ENCODE results near the gene C2orf74. TPM values are rescaled to one million over a fixed set of nuclear protein-coding genes. Genes with fewer than 3 reads are reported as not detected.
"Not testable (repeated sequence)": the region's sequence is repeated elsewhere in the genome, so short reads cannot be mapped to it uniquely, and the experiment has no call there.

The C2orf74 gene
- total and polyA plus RNA-seq, 4 donors, result 4.8 to 69.0 (median 19.1) TPM

DNA sequence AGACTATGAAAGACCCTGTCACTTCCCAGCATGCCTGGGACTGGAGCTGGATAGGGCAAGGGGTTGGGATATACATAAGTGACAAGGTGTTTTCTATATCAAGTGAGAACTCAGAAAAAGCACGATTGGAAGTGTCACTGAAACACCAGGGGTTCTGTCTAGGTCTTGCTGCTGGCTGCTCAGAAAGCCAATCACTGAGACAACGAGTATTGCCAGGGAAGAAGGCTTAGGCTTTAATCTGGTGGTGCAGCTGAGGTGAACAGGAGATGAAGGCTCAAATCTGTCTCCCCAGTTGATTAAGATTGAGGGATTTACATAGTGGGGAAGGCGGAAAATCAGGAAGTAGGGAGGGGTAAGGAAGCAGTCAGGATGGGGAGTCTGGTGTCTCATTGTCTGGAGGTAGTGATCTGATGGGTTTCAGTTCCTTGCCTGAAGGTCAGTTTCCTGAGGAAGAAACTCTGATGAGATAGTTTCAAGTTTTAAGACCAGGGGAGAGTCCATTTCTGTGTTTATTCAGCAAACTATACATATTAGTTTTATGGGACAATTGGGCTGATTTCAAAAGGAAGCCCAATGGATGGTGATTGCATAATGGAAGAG lies 3.5 kb upstream of the C2orf74 start:
- intact Hi-C loops (cut with DNase I), result no loop called here
- H3K27ac ChIP-seq (ENCODE audit: low read depth in 1 of 2, low read length in 2 of 2), result no peak overlapping the region
- H3K36me3 ChIP-seq (ENCODE audit: control insufficient read depth in 1 of 2, insufficient read depth in 2 of 2, low read length in 1 of 2), result peaks cover 0 to 1% of the 10 kb centered on the region in 2 donors
- WGBS, 2 donors, result 84 to 87% methylated on average over 3 of the region's 3 CpGs
- no peak for DNase-seq
- no peaks in the 10 kb centered on the region for H3K27me3 ChIP-seq (ENCODE audit: control insufficient read depth in 1 of 2, insufficient read depth in 2 of 2, low read length in 1 of 2)
- H3K9me3 ChIP-seq (ENCODE audit: control insufficient read depth, low read length), result no peaks in the 10 kb centered on the region
- no peak for ATAC-seq (ENCODE audit: low FRiP score)
- H3K4me3 ChIP-seq (ENCODE audit: low read length in 2 of 2), result no peak overlapping the region
- H3K4me1 ChIP-seq (ENCODE audit: control insufficient read depth in 1 of 2, insufficient read depth in 2 of 2, low read length in 2 of 2), result no peaks in the 10 kb centered on the region

DNA sequence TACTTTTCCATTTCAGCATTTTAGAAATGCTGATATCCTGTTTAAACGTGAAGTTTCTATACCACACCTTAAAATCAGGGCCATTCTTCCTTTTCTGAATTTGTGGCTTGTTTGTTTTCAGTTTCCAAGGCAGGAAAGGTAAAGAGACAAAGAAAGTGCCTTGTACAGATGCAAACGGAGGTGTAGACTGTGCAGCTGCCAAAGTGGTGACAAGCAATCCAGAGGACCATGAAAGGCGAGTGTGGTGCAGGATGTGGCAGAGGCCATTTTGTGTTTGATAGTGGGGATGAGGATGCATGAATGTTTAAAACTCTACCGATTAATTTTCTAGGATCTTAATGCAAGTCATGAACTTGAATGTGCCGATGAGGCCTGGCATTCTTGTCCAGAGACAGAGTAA lies 733 bp downstream of the C2orf74 start:
- Histone ChIP-seq H3K27me3 (ENCODE audit: control insufficient read depth in 1 of 2, insufficient read depth in 2 of 2, low read length in 1 of 2) (no peaks in the 10 kb centered on the region), H3K4me3 (ENCODE audit: low read length in 2 of 2) (no peak overlapping the region), H3K27ac (ENCODE audit: low read depth in 1 of 2, low read length in 2 of 2) (no peak overlapping the region), H3K9me3 (ENCODE audit: control insufficient read depth, low read length) (no peaks in the 10 kb centered on the region), H3K36me3 (ENCODE audit: control insufficient read depth in 1 of 2, insufficient read depth in 2 of 2, low read length in 1 of 2) (peaks cover 0 to 3% of the 10 kb centered on the region in 2 donors), H3K4me1 (ENCODE audit: control insufficient read depth in 1 of 2, insufficient read depth in 2 of 2, low read length in 2 of 2) (no peaks in the 10 kb centered on the region)
- DNase-seq (no peak), ATAC-seq (ENCODE audit: low FRiP score) (no peak)
- 88 to 95% methylated on average over 5 of the region's 5 CpGs for WGBS, 2 donors
- intact Hi-C loops (cut with DNase I), result no loop called here

DNA sequence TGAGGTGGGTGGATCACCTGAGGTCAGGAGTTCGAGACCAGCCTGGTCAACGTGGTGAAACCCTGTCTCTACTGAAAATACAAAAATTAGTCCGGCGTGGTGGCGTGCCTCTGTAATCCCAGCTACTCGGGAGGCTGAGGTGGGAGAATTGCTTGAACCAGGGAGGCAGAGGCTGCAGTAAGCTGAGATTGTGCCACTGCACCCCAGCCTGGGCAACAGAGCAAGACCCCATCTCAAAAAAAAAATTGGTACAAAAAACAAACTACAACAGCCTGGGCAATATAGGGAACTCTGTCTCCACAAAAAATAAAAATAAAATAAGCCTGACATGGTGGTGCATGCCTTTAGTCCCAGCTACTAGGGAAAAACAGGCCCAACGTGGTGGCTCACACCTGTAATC lies 3.1 kb downstream of the C2orf74 start:
- ATAC-seq (ENCODE audit: low FRiP score); DNase-seq; H3K27me3 ChIP-seq (ENCODE audit: control insufficient read depth in 1 of 2, insufficient read depth in 2 of 2, low read length in 1 of 2); H3K4me3 ChIP-seq (ENCODE audit: low read length in 2 of 2); H3K36me3 ChIP-seq (ENCODE audit: control insufficient read depth in 1 of 2, insufficient read depth in 2 of 2, low read length in 1 of 2); intact Hi-C loops (cut with DNase I); H3K27ac ChIP-seq (ENCODE audit: low read depth in 1 of 2, low read length in 2 of 2); H3K9me3 ChIP-seq (ENCODE audit: control insufficient read depth, low read length); H3K4me1 ChIP-seq (ENCODE audit: control insufficient read depth in 1 of 2, insufficient read depth in 2 of 2, low read length in 2 of 2): not testable (repeated sequence)
- WGBS, 2 donors, result 91% methylated on average over 7 of the region's 7 CpGs

DNA sequence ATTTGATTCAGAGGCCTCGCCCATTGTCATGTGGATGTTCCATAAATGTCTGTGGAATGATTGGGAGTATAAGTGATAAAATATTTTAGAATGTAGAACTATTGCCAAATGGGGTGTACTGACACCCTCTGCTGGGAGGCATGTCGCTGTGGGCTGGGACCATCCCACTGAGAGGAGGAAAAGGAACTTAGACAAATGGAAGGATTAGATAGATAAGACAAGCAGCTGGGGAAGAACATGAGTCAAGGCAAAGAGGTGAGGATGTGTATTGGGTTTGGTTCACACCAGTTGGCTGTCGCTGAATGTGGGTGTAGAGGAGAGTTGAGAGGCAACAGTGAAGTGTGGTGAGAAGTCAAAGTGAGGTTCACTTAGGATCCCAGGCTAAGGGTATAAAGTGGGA lies 4.0 kb downstream of the C2orf74 start:
- peaks cover 0 to 1% of the 10 kb centered on the region in 2 donors for H3K36me3 ChIP-seq (ENCODE audit: control insufficient read depth in 1 of 2, insufficient read depth in 2 of 2, low read length in 1 of 2)
- H3K9me3 ChIP-seq (ENCODE audit: control insufficient read depth, low read length), result no peaks in the 10 kb centered on the region
- no peak overlapping the region for H3K4me3 ChIP-seq (ENCODE audit: low read length in 2 of 2)
- DNase-seq (no peak), ATAC-seq (ENCODE audit: low FRiP score) (no peak)
- 91 to 92% methylated on average over 3 of the region's 3 CpGs for WGBS, 2 donors
- no peaks in the 10 kb centered on the region for H3K4me1 ChIP-seq (ENCODE audit: control insufficient read depth in 1 of 2, insufficient read depth in 2 of 2, low read length in 2 of 2)
- no peaks in the 10 kb centered on the region for H3K27me3 ChIP-seq (ENCODE audit: control insufficient read depth in 1 of 2, insufficient read depth in 2 of 2, low read length in 1 of 2)
- intact Hi-C loops (cut with DNase I), result no loop called here
- no peak overlapping the region for H3K27ac ChIP-seq (ENCODE audit: low read depth in 1 of 2, low read length in 2 of 2)

DNA sequence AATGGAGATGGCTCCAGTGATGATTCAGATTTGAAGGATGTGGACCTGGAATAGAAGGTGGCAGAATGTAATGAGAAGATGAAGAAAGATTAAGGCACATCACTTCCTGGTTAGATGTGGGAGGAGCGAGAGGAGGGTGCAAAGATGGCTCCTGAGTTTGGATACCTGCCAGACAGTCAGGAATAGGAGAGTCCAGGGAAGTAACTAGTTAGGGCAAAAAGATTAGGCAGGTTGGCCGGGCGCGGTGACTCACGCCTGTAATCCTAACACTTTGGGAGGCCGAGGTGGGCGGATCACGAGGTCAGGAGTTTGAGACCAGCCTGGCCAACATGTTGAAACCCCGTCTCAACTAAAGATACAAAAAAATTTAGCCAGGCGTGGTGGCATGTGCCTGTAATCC lies 5.6 kb downstream of the C2orf74 start:
- Histone ChIP-seq H3K9me3 (ENCODE audit: control insufficient read depth, low read length) (no peaks in the 10 kb centered on the region), H3K27me3 (ENCODE audit: control insufficient read depth in 1 of 2, insufficient read depth in 2 of 2, low read length in 1 of 2) (no peaks in the 10 kb centered on the region), H3K4me3 (ENCODE audit: low read length in 2 of 2) (no peak overlapping the region), H3K36me3 (ENCODE audit: control insufficient read depth in 1 of 2, insufficient read depth in 2 of 2, low read length in 1 of 2) (peaks cover 0 to 1% of the 10 kb centered on the region in 2 donors), H3K4me1 (ENCODE audit: control insufficient read depth in 1 of 2, insufficient read depth in 2 of 2, low read length in 2 of 2) (no peaks in the 10 kb centered on the region), H3K27ac (ENCODE audit: low read depth in 1 of 2, low read length in 2 of 2) (no peak overlapping the region)
- intact Hi-C loops (cut with DNase I), result no loop called here
- no peak for DNase-seq
- 96 to 97% methylated on average over 10 of the region's 10 CpGs for WGBS, 2 donors
- ATAC-seq (ENCODE audit: low FRiP score), result no peak

DNA sequence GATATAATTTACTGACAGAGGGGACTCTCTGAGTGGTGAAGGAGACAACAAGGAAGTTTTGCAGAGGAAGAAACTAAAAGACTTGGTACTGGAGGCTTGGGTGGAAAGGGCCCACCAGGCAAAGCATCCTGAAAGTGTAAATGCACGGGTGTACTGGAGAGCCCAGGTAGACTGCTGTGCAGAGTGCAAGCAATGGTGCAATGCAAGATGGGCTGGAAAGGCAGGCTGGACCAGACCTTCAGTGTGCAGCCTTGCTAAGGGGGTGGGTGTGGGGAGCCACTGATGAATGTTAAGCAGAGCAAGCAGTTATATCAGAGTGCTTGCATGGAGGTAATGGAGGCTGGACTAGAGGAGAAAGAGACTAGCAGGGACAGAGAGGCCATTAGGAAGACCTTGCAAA lies 10.7 kb downstream of the C2orf74 start:
- intact Hi-C loops (cut with DNase I), result loop anchor here in 1 of 2 donors (10.0 kb wide), 1 partner anchor 288 kb away; the partner anchor contains the start of gene REL
- Histone ChIP-seq H3K27ac (ENCODE audit: low read depth in 1 of 2, low read length in 2 of 2) (no peak overlapping the region), H3K27me3 (ENCODE audit: control insufficient read depth in 1 of 2, insufficient read depth in 2 of 2, low read length in 1 of 2) (no peaks in the 10 kb centered on the region), H3K4me3 (ENCODE audit: low read length in 2 of 2) (no peak overlapping the region), H3K9me3 (ENCODE audit: control insufficient read depth, low read length) (no peaks in the 10 kb centered on the region), H3K36me3 (ENCODE audit: control insufficient read depth in 1 of 2, insufficient read depth in 2 of 2, low read length in 1 of 2) (no peaks in the 10 kb centered on the region), H3K4me1 (ENCODE audit: control insufficient read depth in 1 of 2, insufficient read depth in 2 of 2, low read length in 2 of 2) (no peaks in the 10 kb centered on the region)
- ATAC-seq (ENCODE audit: low FRiP score) (no peak), DNase-seq (no peak)
- WGBS, 2 donors, result 77 to 79% methylated on average over 1 of the region's 1 CpG

DNA sequence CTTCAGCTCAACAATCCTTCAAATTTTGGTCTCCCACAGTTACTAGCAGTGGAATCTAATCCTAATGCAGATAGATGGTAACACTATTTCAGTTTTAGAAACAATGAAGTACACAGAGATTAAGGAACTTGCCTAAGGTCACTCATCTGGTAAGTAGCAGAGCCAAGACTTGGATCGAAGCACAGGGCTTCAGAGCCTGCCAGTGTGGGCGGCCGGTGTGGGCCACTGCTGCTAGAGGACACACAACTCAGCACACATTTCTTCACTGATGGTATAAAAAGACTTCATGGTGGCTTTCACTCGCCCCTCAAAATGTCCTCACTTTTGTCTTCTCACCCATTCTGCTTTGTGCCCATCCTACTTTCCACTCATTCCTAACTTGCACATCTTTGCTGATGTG lies 11.1 kb downstream of the C2orf74 start:
- Histone ChIP-seq H3K27me3 (ENCODE audit: control insufficient read depth in 1 of 2, insufficient read depth in 2 of 2, low read length in 1 of 2) (no peaks in the 10 kb centered on the region), H3K36me3 (ENCODE audit: control insufficient read depth in 1 of 2, insufficient read depth in 2 of 2, low read length in 1 of 2) (no peaks in the 10 kb centered on the region), H3K27ac (ENCODE audit: low read depth in 1 of 2, low read length in 2 of 2) (no peak overlapping the region), H3K9me3 (ENCODE audit: control insufficient read depth, low read length) (no peaks in the 10 kb centered on the region), H3K4me3 (ENCODE audit: low read length in 2 of 2) (no peak overlapping the region), H3K4me1 (ENCODE audit: control insufficient read depth in 1 of 2, insufficient read depth in 2 of 2, low read length in 2 of 2) (no peaks in the 10 kb centered on the region)
- WGBS, 2 donors, result 48 to 50% methylated on average over 4 of the region's 4 CpGs
- DNase-seq, result no peak
- ATAC-seq (ENCODE audit: low FRiP score), result no peak
- intact Hi-C loops (cut with DNase I), result loop anchor here in 1 of 2 donors (10.0 kb wide), 1 partner anchor 288 kb away; the partner anchor contains the start of gene REL

DNA sequence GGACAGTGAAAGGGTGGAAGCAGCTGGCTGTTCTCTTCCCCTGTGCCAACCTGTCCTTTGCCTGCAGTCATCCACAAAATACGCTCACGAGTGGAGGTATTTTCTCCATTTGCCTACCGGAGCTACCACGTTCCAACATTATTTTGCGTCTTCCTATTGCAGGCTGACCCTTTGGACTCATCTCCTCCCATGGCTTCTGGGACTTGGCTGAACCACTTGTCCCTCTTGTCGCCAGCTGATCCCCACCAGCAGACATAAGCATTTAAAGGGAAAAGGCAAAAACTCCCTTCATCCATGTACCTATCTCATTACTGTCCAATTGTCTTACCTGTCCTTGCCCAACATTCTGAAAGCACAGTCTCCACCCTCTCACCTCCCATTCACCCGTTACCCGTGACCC lies 13.0 kb downstream of the C2orf74 start:
- ATAC-seq (ENCODE audit: low FRiP score) (no peak), DNase-seq (no peak)
- 91% methylated on average over 8 of the region's 8 CpGs for WGBS, 2 donors
- no peak overlapping the region for H3K4me3 ChIP-seq (ENCODE audit: low read length in 2 of 2)
- no peaks in the 10 kb centered on the region for H3K36me3 ChIP-seq (ENCODE audit: control insufficient read depth in 1 of 2, insufficient read depth in 2 of 2, low read length in 1 of 2)
- H3K27ac ChIP-seq (ENCODE audit: low read depth in 1 of 2, low read length in 2 of 2), result no peak overlapping the region
- no peaks in the 10 kb centered on the region for H3K9me3 ChIP-seq (ENCODE audit: control insufficient read depth, low read length)
- no peaks in the 10 kb centered on the region for H3K27me3 ChIP-seq (ENCODE audit: control insufficient read depth in 1 of 2, insufficient read depth in 2 of 2, low read length in 1 of 2)
- intact Hi-C loops (cut with DNase I), result loop anchor here (5.0 to 10.0 kb wide), 3 partner anchors 33 to 297 kb away; partner anchors contain the start of genes REL (in 1 of the 2) and USP34 (in 1 of the 2)
- peaks cover 0 to 3% of the 10 kb centered on the region in 2 donors for H3K4me1 ChIP-seq (ENCODE audit: control insufficient read depth in 1 of 2, insufficient read depth in 2 of 2, low read length in 2 of 2)
